IPS-15b (cell line): Measurements from ENCODE around the gene RBM34.

ENCODE experiments used
- H3K27me3 ChIP-seq: one replicate; pipeline ENCODE4 v1.6.1; 2013; ENCODE audit warnings: low read length; ENCODE audit not compliant: control insufficient read depth, insufficient read depth
- H3K36me3 ChIP-seq: one replicate; pipeline ENCODE4 v1.6.1; 2013; ENCODE audit warnings: low read length; ENCODE audit not compliant: control insufficient read depth, insufficient read depth
- H3K4me1 ChIP-seq: one replicate; pipeline ENCODE4 v1.6.1; 2013; ENCODE audit warnings: mild to moderate bottlenecking, low read length; ENCODE audit not compliant: control insufficient read depth, insufficient read depth
- H3K4me3 ChIP-seq: one replicate; pipeline ENCODE4 v1.5.1; 2013; ENCODE audit warnings: low read depth, low read length
- H3K9ac ChIP-seq: one replicate; pipeline ENCODE4 v1.6.1; 2013; ENCODE audit warnings: low read depth, mild to moderate bottlenecking, low read length
- H3K9me3 ChIP-seq: one replicate; pipeline ENCODE4 v1.6.1; 2013; ENCODE audit warnings: mild to moderate bottlenecking, low read length; ENCODE audit not compliant: control insufficient read depth, insufficient read depth

RBM34 gene

GRCh38 chr1:235151033-235151432 lies 10.0 kb downstream of the RBM34 start:
- H3K9ac ChIP-seq: no peak overlapping the region
- no peaks in the 10 kb centered on the region for H3K9me3 ChIP-seq
- H3K36me3 ChIP-seq: peaks cover 8% of the 10 kb centered on the region
- no peaks in the 10 kb centered on the region for H3K4me1 ChIP-seq
- no peaks in the 10 kb centered on the region for H3K27me3 ChIP-seq
- no peak overlapping the region for H3K4me3 ChIP-seq

GRCh38 chr1:235149824-235150223 lies 11.2 kb downstream of the RBM34 start:
- H3K9ac ChIP-seq: no peak overlapping the region
- no peaks in the 10 kb centered on the region for H3K9me3 ChIP-seq
- H3K4me3 ChIP-seq: no peak overlapping the region
- no peaks in the 10 kb centered on the region for H3K27me3 ChIP-seq
- peaks cover 8% of the 10 kb centered on the region for H3K36me3 ChIP-seq
- H3K4me1 ChIP-seq: no peaks in the 10 kb centered on the region

GRCh38 chr1:235147269-235147668 lies 13.8 kb downstream of the RBM34 start:
- H3K27me3 ChIP-seq: no peaks in the 10 kb centered on the region
- H3K36me3 ChIP-seq: peaks cover 6% of the 10 kb centered on the region
- H3K4me1 ChIP-seq: no peaks in the 10 kb centered on the region
- no peak overlapping the region for H3K9ac ChIP-seq
- no peak overlapping the region for H3K4me3 ChIP-seq
- H3K9me3 ChIP-seq: no peaks in the 10 kb centered on the region

- Histone ChIP-seq H3K9me3 (no peaks in the 10 kb centered on the region), H3K9ac (no peak overlapping the region), H3K27me3 (no peaks in the 10 kb centered on the region), H3K36me3 (no peaks in the 10 kb centered on the region), H3K4me1 (no peaks in the 10 kb centered on the region), H3K4me3 (no peak overlapping the region)
These were observed 15.4 kb downstream of the RBM34 start for GRCh38 chr1:235145639-235146038.

DNA sequence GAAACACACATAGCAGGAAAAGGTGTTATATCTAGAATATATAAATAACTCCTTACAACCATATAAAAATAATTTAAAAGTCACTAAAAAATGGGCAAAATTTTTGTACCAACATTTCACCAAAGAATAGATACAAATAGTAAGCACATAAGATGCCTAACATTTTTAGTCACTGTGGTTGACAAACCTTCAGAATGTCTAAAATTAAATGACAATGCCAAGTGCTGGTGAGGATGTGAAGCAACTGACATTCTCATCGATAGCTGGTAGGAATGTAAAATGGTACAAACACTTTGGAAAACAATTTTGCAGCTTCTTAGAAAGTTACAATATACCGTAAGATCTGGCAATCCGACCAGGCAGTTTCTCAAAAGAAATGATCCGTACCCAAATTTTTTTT lies 18.1 kb downstream of the RBM34 start:
- Histone ChIP-seq H3K27me3 (no peaks in the 10 kb centered on the region), H3K9me3 (no peaks in the 10 kb centered on the region), H3K36me3 (no peaks in the 10 kb centered on the region), H3K4me1 (no peaks in the 10 kb centered on the region), H3K9ac (no peak overlapping the region), H3K4me3 (no peak overlapping the region)

DNA sequence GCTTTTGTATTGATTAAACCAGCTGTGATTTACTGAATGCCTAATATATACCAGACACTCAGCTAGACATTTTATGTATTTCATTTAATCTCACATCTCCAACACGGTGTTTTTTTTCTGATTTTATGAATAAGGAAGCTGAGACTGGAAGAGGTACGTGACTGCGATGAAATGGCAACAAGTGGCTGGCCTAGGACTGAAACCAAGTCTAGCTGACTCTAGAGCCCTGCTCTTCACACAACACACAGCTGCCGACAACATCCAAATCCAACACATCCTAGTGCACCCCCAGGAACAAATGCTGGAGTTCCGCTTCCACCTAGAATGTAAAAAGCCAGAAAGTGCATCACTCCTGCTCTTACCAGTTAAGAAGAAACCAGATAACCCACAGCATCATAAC lies 21.7 kb downstream of the RBM34 start:
- Histone ChIP-seq H3K4me1 (no peaks in the 10 kb centered on the region), H3K36me3 (peaks cover 3% of the 10 kb centered on the region), H3K4me3 (no peak overlapping the region), H3K9ac (no peak overlapping the region), H3K27me3 (no peaks in the 10 kb centered on the region), H3K9me3 (no peaks in the 10 kb centered on the region)

- H3K9me3 ChIP-seq: no peaks in the 10 kb centered on the region
- H3K4me1 ChIP-seq: no peaks in the 10 kb centered on the region
- H3K36me3 ChIP-seq: peaks cover 5% of the 10 kb centered on the region
- no peaks in the 10 kb centered on the region for H3K27me3 ChIP-seq
- H3K4me3 ChIP-seq: no peak overlapping the region
- no peak overlapping the region for H3K9ac ChIP-seq
These were observed 22.2 kb downstream of the RBM34 start for GRCh38 chr1:235138821-235139220.

- no peak overlapping the region for H3K9ac ChIP-seq
- no peaks in the 10 kb centered on the region for H3K9me3 ChIP-seq
- no peaks in the 10 kb centered on the region for H3K4me1 ChIP-seq
- H3K36me3 ChIP-seq: peaks cover 5% of the 10 kb centered on the region
- H3K27me3 ChIP-seq: no peaks in the 10 kb centered on the region
- no peak overlapping the region for H3K4me3 ChIP-seq
These were observed 24.9 kb downstream of the RBM34 start for GRCh38 chr1:235136111-235136510.

- H3K36me3 ChIP-seq: peaks cover 5% of the 10 kb centered on the region
- H3K9ac ChIP-seq: no peak overlapping the region
These were observed 26.9 kb downstream of the RBM34 start for GRCh38 chr1:235134171-235134570.

GRCh38 chr1:235133086-235133485 lies 28.0 kb downstream of the RBM34 start:
- Histone ChIP-seq H3K9me3 (no peaks in the 10 kb centered on the region), H3K9ac (no peak overlapping the region), H3K36me3 (peaks cover 5% of the 10 kb centered on the region), H3K4me1 (no peaks in the 10 kb centered on the region), H3K27me3 (no peaks in the 10 kb centered on the region), H3K4me3 (no peak overlapping the region)

More at GRCh38 chr1:235134171-235134570, 26.9 kb downstream of the RBM34 start:
- no peaks in the 10 kb centered on the region for H3K4me1 ChIP-seq
- no peaks in the 10 kb centered on the region for H3K9me3 ChIP-seq
- H3K4me3 ChIP-seq: no peak overlapping the region
- no peaks in the 10 kb centered on the region for H3K27me3 ChIP-seq

GRCh38 chr1:235131961-235132360 lies 29.1 kb downstream of the RBM34 start:
- Histone ChIP-seq H3K9me3 (no peaks in the 10 kb centered on the region), H3K36me3 (peaks cover 2% of the 10 kb centered on the region), H3K9ac (no peak overlapping the region), H3K4me3 (no peak overlapping the region), H3K4me1 (no peaks in the 10 kb centered on the region), H3K27me3 (no peaks in the 10 kb centered on the region)

GRCh38 chr1:235130766-235131270 lies 30.2 kb downstream of the RBM34 start:
- H3K4me1 ChIP-seq: no peaks in the 10 kb centered on the region
- no peaks in the 10 kb centered on the region for H3K9me3 ChIP-seq
- no peak overlapping the region for H3K9ac ChIP-seq
- peaks cover 2% of the 10 kb centered on the region for H3K36me3 ChIP-seq
- no peaks in the 10 kb centered on the region for H3K27me3 ChIP-seq
- H3K4me3 ChIP-seq: no peak overlapping the region
